NCI-H187 (cell line): ENCODE measurements around the gene ABCC12.

Experiments
- DNase-seq, 2 experiments: peaks; one replicate each; lab custom pipeline; 2025; lab: John Stamatoyannopoulos, UW

ABCC12 gene

DNA sequence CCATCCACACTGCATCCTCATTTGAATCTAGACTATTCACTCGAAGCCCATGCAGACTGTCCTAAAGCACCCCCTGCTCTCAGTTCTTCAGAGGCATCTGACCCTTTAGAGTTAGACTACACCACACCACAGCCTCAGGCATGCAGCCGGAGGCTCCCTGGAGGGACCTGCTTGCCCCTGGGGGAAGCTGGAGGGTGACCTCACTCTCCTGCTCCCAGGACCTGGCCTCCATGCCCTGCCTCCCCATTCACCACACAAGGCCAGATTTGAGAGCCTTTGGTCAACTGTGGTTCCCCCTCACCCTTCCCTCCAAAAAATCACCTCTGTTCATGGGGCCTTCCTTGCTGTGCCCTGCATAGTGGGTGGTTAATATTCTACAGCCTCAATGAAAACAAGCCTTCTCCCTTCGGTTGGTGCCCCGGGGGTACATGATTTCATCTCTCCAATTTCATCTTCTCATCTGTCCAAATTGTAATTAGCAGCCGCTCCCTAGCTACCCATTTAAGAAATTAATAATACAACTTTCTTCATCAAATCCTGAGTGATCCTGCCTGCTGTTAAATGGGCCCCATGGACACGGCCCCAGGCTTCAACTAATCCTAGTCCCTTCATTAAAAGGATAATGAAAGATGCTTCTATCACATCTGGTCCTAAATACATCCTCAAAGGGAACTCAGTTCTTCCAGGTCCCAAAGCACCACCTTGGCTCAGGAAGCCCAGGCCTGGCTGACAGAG, 24.4 kb downstream of the ABCC12 start:
- no peak for DNase-seq

DNA sequence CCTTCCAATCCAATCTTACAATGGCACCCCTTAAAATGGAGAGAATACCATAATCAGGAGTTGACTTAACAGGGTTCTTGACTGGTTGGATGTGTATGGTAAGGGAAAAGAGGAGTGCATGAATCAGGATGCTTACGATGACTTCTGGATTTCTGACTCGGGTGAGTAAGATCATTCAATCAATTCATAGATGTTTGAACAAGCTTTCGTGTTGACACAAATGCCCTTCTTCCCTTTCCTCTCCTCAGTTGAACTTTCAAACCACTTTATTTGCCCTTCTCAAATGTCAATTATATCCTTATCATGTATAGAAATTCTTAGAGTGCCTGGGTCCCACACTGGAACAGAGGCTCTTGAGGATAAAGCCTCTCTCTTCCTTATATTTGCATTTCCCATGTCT, 25.9 kb downstream of the ABCC12 start:
- DNase-seq, result no peak

DNA sequence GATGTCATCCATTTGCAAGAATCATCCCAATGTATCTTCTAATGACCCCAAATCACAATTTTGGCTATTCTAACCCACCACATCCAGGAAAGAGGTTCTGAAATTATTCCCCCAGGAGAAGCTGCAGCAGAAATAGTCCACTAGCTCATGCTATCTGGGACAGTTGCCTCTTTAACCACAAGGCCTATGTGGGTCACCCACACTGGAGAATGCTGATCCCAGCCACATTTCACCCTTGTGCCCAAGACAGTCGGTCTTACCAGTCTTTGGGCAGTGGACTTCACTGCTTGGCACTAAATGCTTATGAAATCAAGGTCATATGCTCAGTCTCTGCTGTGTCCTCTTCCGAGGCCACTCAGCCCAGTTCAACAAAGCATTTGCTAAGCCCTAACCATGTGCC, 27.0 kb downstream of the ABCC12 start:
- no peak for DNase-seq

DNA sequence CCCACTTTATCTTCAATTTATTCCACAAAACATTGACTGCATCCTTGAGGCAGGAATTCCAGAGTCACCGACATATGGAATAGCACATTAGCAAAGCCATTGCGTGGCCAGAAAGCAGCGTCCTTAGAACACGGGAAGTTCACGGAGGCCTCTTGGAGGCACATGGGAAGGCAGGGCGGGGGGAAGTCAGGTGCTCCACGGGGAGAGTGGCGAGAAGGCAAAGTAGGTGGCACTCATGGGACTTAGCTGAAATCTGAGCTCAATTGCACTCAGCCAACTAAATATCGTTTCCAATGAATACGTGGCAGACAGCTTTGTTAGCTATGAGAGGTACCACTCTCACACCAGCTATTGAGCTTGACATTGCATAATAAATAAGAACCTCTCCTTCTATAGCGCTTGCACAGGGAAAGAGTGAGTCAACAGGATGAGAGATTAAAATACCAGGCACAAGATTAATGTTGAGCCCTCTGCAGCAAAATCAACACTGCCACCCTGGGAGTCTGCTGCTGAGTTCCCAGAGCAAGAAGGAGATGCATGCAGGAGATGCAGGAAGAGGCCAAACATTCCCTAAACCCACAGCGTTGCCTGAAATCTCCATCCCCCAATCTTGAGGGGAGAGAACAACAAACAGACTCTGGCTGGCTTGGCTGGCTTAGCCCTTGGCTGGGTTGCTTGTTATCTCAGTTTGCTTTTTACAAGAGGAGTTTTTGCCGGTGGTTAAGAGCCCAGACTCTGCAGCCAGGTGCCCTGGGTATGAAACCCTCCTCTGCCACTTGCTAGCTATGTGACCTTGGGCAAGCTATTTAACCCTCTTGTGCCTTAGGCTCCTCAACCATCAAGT, 28.8 kb downstream of the ABCC12 start:
- peak; percentile 29 to 74 for DNase-seq

DNA sequence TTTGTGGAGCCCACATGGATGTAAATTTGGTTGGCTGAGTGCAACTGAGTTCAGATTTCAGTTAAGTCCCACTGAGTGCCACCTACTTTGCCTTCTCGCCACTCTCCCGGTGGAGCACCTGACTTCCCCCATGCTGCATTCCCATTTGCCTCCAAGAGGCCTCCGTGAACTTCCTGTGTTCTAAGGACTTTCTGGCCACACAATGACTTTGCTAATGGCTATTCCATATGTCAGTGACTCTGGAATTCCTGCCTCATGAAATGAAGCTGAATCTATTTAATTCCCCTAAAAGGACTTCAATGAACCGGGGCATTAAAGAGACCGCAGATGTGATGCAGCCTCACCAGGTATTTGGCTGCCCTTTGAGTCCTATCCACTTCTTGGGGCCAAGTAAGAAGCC, 29.9 kb downstream of the ABCC12 start:
- no peak for DNase-seq

DNA sequence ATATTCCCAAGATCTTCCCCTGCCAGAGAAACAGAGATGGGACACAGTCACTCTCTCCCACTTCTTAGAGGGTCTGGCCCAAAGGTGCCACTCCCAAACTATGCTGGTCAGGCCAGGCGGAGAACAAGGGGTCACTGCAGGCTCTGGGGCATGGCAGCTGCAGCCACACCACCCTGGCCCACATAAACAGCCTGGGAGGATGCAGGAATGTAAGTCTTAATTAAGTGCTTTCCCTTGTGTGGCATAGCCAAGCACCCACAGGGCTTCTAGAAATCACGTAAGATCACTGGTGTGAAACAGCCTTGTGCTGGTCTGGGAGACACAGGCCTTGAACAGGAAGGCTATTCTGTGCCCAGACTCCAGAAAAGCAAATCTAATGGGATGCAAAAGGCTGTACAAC, 31.5 kb downstream of the ABCC12 start:
- DNase-seq, result no peak

DNA sequence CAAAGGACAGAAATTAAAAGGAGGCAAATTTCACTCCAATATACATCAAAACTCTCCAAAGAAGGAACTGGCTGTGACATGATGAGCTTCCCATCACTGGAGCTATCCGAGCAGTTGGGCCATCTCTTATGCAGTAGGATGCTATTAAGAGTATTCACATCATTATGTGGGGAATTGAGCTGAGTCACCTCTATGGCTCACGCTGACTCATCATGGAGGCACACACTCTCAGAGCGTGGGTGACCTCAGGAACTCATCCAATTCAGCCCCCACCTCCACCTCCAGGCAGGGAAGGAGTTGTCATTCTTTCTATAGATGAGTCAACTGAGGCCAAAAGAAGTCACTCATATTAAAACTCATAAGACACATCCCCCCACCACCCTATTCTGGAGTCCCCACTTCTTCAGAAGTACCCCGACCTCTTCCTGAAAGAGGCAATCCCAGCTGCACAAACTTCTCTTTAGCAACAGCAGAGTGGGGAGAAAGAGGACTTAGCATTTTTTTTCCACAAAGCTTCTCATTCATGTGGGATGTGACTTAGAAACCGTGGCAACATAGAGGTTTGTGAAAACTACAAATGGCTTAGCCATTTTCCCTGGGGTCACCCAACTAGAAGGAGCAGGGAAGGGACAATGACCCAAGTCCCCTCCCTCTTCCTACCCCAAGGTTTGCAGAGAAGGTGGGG, 32.5 kb downstream of the ABCC12 start:
- no peak for DNase-seq

DNA sequence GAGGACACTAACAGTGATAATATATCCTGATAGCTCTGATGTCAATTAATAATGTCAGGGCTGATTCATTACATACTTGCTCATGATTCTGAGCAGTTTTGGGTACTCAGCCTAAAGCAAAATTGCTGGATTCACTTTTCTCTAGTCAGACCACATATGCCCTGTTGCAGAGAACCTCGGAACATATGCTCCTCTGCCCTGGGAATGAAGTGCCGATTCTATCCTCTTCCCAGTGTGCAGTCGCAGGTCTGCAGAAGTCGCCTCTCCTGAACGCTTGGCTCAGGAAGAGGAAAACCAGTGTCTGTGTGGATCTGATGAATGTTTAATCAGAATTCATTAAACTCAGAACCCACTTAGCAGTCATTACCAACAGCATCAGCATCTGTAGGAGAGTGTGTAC, 34.5 kb downstream of the ABCC12 start:
- DNase-seq, result no peak

DNA sequence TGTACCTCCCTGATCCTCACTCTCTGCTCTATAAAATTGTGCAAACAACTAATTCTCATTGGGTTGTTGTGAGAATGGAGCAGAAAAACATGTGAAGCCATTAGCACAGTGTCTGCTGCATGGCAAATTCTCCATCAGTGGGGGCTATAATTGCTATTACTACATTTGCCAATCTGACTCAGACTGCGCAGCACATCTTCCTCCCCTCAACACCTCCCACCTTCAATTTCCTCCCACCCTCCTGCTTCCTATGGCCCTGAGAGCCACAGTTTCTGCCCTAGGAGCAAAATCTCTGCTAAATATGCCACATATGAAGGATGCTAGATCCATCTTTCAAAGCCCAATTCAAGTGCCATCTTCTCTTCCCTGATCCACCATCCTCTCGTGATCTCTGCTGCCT, 37.0 kb downstream of the ABCC12 start:
- no peak for DNase-seq

DNA sequence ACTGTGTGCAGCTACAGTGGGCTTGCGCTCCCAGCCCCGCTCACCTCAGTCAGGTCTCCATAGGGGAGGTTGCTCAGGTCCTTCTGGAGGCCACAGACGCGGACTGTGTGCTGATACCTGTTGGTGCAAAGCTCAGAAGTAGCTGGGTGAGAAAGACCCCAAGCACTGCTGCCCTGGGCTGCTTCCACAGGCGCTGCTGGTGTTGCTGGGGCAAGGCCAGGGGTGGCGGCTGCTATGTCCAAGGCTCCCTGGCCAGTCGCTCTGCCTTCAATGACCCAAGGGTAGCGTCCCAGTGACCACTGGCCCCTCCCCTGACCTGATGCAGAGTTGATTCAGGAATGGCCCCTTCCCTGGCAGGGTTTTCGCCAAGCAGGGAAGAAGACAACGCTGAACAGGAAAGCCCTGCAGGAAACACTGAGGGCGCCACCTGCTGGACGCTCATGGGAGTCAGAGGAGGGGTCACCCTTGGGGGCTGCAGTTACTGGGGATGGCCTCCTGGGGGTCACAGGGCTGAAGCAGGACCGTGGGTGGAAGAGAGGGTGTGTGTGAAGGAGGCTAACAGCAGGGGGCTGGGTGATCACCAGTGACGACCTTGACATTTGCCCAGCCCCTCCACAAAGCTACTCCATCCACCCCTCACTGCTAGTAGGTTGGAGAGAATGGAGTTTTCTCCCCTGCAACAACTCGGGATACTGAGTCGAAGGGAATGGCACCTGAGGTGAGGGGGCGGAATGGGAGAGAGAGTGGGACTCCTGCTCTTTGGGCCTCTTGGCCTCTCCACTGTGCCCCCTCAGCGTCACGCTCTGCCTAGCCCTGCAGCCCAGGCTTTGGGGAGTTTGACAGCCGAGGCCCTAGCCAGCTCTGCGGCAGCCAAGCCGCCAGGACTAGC, 38.3 kb downstream of the ABCC12 start:
- DNase-seq, result peak in 1 of 2 experiments; percentile 2

DNA sequence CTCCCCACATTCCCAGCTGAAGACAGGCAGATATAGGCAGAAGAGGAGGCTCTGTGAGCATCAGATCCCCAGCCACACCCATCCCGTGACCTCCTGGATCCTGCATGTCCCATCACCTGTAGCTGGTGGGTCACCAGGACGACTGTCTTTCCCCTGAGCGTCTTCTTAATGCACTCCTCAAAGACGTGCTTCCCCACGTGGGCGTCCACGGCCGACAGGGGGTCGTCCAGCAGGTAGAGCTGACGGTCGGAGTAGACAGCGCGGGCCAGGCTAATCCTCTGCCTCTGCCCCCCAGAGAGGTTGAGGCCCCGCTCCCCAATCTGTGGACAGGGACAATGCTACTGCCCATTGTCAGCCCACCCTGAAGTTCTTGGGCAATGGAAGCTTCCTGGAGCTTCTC, 40.5 kb downstream of the ABCC12 start:
- no peak for DNase-seq

DNA sequence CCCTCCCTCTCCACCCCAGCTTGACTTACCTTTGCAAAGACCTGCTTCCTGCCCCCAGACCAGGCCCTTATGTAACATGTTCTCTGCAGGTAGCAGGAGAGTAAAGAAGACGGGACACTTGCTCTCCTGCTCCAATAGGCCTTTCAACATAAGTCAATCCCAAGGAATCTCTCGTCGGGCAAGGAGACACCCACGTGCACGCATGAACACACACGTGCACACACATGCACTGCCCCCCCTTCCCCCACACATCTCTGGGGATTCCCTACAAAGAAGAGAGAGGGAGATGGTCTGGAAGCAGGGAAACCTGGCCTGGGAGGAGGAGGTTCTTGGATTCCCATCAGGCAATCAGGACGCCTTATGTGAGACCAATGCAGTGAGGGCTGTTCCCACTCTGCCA, 41.4 kb downstream of the ABCC12 start:
- no peak for DNase-seq

DNA sequence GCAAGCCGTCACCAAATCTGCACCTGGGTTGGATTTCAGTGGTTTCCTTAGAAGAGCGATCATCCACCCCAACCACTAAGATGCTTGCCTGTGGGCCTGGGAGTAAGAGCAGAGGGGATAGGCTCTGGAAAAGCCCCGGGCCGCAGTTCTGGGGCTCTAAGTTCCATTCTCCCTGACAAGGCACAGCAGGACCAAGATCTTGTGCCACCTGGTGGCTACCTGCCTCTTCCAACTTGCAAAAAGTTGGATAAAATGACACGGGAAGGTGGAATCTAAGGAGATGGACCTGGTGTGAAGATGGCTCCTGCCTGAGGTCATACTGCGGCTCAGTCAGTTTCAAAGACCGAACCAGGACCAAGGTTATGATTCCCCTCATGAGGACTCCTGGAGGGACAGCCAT, 42.3 kb downstream of the ABCC12 start:
- DNase-seq, result no peak

DNA sequence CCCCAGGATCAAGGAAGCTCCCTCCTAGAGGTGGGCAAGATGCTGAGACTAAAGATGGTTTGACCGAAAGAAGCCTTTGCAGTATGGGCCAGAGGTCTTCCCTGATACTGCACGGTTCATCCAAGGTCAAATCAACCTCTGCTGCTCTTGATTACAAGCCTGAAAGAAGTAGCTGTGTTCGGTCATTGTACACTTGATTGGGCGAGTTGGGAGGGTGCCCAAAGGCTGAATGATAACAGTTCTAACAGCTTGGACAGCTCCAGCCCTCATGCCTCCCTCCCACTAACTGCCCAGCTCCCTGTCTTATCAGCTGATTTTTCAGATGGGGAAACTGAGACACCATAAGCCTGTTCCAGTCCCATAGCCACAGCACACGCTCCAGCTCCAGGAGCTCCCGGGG, 42.8 kb downstream of the ABCC12 start:
- no peak for DNase-seq

DNA sequence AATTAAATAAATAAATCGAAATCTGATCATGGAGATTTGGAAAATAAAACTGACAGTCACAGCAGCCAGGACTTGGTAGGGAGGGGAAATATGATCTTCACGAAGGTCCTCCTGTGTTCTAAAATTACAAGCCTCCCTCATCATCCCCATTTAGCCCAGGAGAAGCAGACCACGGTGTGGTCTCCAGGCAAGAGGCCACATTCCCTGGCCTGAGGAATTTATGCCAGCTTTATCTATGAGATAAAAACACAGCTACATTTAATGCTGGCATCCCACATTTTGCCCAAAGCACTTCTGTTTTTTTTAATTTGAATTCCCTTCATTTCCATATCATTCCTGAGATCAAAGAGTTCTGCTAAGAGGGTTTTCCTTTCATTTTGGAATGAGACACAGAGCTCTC, 43.2 kb downstream of the ABCC12 start:
- no peak for DNase-seq

DNA sequence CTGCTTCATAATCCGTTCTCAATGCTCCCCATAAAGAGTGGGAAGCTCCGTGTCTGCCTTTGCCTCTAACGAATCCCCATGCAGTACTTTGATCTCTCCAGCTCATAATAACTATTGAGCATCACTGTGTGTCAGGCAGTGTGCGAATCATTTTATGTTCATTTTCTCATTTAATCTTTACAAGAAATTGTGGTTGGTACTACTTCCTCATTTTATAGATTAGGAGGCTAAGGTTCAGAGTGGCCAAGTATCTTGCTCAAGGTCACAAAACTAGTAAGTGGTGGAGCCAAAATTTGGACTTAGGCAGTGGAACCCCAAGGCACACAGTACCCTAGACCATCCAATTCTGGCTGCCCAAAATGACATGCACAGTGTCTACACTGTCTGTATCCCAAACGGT, 44.8 kb downstream of the ABCC12 start:
- DNase-seq, result no peak

DNA sequence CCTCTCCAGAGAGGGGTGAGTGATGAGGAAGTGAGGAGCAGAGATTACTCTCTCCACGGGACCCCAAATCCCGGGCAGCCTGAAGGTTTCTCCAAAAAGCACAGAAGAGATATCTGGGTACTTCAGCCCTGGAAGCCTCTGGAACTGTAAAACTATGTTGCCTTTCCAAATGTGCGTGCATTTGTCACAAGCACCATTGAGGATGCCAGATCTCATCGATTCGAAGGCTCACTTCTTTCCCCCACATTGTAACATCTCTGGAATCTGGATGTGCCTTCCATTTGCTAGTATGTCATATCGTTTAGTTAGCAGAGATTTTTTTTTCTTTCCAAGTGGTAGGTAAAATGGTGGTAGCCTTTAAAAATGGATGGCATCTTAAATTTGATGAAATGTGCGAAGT, 45.8 kb downstream of the ABCC12 start:
- no peak for DNase-seq

DNA sequence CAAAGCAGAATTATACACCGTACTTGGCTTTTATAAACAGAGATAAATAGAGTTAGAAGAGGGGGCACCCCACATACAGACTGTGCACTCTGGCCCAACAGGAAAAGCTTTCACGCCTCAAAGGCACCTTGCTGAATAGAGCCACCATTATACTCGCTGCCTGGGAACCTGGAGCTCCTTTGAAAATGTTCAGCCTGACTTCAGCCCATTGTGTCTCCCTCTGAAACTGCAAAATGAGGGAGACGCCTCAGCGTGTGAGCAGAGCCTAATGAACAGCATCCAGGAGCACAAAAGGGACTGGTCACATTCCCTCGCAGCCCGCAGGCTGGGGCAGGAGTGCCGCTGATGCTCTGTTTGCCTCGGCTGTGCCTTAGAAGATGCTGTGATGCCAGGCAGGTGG, 46.3 kb downstream of the ABCC12 start:
- DNase-seq, result no peak

DNA sequence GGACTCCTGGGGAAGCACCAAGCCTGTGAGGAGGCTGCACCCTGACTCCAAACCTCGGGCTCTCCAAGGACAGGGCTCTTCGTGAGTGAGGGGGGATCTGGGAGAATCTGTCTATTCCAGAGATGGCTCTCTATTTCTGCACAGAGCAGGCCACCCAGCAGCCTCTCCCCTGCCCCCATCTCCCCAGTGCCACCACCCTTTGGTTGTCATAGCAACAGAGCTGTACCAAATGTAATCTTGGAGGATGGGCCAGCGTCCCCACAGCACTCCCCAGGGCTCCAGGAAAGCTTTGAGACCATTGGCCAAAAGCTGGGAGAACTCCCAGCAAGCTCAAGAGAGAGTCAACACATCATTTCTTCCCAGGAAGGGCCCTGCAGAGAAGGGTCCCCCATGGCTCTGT, 49.3 kb downstream of the ABCC12 start:
- no peak for DNase-seq
